ENCODE measurements around the gene ZFP1.

ZFP1 gene

DNA sequence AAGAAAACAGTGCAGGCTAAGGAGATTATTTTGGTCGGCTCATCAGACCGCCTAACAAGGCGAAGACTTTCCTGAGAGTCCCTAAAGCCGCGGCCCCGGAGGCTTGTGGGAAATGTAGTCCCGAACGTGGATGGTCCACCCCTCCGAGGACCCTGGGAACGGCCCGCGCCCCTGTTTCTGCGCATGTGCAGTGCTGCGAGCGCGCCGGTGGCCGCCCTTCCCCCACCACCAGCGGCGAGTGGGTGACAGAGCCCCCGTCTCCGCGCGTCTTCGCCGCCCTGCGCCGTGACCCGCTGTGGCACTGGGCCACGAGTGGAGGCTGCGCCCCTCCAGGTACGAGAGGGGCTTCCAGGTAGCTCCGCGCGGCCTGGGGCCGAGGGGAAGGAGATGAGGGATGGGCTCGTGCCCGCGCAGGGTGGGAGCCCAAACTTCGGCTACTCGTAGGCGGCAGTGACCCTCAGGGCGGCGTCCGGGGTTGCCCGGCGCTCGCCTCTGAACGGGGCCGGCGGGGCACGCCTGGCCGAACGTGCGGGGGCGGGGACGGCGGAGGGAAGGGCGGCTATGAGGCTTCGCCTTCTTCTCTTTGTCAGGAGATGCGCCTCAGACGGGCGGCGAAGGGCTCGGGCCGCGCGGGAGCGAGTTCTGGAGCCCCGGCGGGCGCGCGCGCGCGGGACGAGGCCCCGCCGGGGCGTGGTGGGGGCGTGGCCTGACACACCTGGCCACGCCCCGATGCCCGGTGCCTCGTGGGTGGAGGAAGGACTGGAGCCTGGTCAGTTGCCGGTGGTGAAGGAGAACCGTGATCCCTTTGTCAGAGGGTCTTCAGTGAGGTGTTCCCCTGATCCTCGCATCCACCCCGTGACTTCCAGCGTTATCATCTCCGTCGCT lies at the start of gene ZFP1:
ZFP1 (plus strand) TSS at position 214 of the 885 bp plus-strand sequence. CDS start 4,428 bp downstream, outside the sequence.
- DNase-seq (ENCODE audit: low spot score): peak; percentile 87

DNA sequence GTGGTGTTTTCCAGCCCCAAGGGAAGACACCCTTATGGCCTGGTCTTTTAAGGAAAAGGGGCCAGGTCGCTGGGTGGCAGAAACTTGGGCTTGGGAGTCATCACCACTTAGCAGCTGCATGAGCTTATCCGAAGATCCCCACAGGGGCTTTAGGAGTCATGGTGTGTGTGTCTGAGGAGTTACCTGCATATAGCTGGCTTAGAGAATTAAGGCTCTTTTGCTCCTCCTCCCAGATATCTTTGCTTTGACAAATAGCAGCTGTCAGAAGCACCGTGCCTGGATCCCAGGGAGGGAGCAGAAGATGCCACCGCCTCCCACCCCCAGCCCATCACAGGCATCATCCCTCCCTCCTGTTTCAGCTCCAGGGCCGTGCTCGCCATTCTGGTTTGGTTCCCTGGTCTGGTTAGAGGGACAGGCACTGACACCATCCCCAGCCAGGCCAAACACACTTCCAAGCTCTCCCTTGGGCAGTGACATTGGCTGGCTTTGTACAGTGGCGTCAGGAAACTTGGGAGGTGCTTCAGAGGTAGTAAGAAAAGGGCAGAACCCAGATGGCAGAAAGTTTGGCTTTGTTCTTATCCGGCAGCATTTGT lies 49.2 kb upstream of the ZFP1 start:
- DNase-seq (ENCODE audit: low spot score): no peak

DNA sequence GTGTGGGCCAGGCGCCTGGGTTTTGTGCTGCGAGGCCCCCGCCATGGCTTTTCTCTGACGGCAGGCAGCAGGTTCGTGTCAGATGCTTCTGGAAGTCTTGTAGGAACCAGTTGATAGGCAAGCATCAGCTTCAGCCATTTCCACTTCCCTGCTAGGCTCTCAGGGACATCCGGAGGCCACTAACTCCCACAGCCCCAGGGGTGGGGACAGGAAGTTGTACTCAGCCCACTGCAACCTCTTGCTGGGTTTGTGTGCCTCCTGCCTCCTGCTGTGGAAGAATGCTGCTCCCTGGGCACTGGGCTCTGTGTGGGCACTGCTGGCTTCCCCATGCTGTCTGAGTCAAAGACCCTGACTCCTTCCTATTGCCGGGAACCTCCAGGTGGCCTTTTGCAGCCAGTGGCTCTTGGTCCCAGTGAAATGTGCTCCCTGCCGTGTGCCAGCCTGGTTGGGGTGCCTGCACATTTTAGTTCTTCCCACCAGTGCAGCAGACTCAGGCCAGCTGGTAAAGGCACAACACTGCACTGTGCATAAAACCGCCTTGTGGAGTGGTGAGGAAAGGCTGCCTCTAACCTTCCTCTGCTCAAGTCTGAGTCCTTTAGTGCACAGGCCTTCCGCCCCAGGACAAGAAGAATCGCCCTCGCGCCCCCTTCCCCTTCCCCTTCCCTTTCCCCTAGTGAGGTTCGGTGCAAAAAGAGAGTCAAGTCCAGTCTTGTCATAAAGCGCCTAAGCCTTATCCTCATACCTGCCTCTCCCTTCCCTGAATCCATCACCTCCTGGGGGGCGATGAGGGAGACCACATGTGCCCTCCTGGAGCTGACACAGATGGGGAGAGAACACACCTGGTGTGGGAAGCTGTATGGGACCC lies 48.4 kb upstream of the ZFP1 start:
- DNase-seq (ENCODE audit: low spot score): no peak

DNA sequence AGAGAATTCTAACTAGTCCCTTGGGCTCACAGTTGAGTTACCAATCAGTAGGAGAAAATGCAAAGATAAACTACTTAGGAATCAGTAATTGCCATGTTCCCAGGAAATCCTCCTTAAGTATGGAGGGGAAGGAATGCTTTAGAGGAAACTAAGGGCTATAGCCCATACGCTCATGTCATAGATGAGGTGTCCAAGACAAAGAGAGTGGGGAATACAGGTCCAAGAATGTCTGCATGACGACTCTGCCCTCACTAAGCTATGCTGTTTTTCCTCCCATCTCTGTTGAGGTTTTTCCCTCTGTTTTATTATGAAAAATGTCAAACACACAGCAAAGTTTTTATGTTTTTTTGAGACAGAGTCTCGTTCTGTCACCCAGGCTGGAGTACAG lies 47.7 kb upstream of the ZFP1 start:
- DNase-seq (ENCODE audit: low spot score): no peak

DNA sequence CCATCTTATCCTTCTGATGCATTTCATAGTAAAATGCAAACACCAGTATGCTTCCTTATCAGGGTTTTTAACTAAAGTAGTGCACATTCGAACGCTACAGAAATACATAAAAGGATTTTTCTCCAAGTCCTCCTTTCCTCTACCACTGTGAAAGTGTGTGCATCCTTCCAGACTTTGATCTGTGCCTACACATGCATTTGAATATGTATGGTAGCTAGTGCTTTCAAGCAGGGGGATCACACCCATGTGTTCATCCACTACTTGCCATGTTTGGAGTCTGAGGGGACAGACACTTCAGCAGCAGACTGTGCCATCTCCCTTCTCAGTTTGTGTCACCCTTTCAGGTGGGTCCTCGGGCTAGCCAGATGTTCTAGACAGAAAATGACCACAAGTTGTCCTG lies 46.7 kb upstream of the ZFP1 start:
- DNase-seq (ENCODE audit: low spot score): no peak

DNA sequence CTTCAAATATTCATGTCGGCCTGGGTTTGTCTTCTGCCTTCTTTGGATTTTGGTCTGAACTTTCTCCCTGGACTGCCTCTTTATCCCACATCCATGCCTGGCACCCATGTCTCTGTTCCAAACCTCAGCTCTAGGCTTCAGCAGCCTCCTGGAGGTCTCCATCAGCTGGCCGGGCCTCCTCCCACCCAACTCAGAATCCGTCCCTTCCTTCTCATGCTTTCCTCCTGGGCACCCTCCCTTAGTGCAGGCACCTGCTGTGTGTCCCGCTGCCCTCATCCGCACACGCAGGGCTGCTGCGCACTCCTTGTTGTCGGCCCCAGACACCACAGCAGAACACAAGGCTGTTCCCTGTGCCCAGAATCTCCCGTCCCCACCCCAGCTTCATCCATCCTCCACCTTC lies 45.7 kb upstream of the ZFP1 start:
- no peak for DNase-seq (ENCODE audit: low spot score)

DNA sequence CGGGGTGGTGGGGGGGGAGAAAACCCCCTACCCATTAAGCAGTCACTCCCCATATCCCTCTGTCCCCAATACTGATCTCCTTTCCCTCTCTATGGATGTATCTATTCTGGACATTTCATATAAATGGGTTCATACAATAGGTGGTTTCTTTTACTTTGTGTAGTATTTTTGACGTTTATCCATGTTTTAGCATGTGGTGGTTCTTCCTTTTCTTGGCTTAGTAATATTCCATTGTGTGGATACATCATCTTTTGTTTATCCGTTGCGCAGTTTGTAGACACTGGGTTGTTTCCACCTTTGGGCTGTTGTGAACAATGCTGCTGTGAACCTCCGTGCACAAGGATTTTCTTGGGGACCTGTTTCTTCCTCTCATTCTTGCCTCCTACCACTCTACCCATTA lies 44.3 kb upstream of the ZFP1 start:
- no peak for DNase-seq (ENCODE audit: low spot score)

DNA sequence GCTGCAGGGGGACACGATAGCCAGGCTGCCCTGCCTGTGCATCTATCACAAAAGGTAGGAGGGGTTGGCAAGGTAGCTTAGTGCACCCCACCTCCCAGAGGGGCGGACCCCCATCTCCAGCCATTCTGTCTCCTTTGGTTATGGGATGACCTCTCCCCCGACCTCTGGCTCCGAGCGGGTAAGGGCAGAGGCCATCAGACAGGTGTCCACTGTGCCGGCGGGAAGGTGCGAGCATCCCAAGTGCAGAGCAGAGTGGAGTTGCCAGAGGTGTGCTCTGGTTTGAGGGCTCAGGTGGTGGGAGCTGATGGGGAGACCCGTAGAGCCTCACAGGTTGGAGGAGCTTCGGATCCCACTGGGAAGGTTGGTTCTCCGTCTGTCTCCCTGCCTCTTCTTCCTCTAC lies 43.5 kb upstream of the ZFP1 start:
- DNase-seq (ENCODE audit: low spot score): no peak

DNA sequence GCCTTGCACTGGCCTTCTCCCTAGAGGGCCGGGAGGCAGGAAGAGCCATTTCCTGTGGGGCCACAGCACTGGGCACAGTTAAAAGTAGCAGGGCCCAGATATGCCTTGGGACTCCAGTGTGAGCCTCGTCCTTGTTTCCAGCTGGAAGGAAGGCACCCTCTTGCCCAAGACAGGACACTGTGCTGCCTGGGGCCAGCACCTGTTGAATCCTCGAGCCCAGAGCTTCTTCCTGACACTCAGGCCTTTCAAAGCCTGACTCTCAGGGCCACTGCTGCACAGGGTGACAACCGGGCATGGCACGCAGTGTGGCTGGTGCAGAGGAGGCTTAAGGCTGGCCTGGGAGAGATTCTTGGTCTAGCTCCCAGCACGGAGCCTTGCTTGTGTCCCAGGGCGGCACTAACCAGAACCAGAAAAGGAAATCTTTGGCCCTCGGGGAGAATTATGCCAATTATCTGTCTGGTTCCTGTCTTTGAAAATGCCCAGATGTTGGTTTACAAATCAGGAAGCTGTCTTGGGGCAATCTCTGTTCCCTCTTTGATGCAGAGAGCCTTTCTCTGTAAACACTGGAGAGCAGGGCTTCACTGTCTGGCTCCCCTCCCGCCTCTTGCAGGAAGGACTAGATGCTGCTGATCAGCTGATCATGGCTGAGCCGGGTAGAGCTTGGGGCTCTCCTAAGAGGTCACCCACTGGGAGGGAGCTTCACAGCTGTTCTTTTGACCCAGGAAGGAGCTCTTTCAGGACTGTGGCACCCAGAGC lies 42.8 kb upstream of the ZFP1 start:
- no peak for DNase-seq (ENCODE audit: low spot score)

DNA sequence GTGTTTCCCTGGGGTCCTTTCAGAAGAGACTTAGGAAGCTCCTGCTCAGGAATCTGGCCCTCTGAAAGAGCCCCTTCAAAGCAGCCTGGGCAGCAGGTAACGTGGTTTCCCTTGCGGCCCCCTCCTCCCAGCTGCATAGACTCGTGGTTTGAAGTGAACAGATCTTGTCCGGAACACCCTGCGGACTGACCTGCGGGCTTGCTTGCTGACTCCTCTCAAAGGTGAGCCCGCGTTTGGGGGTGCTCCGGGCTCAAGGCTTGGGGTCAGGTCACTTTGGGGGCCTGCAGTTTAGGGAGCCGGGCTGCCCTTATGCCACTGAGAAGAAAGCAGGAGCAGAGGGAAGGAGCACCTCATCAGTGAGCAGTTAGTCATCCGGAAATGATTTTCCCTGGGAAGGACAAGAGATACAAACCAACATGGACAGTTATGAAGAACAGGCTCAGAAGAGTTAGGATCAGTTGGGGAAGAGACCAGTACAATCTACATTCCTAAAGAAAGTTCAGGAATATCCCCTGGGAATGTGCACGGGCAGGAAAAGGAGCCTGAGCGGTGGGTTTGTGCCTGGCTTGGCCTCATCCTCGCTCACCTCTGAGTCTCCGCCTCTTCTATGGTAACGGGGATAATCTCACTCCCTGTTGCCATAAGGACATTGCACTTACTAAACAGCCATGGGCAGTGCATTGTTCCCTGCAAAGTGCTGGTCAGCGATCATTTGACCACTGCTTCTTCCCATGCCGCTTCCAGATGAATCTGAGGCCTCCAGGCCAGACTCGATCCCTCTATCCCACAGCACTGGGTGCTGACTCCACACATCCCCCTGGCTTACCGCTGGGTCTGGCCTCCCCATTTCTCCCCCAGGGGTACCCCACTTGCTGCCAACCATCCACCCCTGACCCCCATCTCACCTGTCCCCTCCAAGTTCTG lies 41.7 kb upstream of the ZFP1 start:
- DNase-seq (ENCODE audit: low spot score): no peak

DNA sequence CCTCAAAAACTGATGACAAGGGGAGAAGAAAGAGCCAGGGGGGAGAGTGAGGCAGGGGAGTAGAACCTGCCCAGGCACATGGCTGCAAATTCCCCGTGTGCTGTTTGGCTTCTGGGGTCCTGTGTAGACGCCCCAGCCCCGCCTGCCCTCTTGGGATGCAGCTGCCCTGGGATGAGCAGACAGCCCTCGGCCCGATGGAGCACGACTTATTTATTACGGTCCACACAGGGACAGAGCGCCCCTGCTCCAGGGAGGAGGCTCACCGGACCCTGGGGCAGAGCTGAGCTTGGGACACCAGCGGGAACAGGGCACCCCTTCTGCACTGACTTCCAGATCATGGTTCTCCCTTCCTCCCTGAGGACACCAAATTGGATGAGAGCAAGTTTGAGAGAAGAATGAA lies 40.8 kb upstream of the ZFP1 start:
- no peak for DNase-seq (ENCODE audit: low spot score)

DNA sequence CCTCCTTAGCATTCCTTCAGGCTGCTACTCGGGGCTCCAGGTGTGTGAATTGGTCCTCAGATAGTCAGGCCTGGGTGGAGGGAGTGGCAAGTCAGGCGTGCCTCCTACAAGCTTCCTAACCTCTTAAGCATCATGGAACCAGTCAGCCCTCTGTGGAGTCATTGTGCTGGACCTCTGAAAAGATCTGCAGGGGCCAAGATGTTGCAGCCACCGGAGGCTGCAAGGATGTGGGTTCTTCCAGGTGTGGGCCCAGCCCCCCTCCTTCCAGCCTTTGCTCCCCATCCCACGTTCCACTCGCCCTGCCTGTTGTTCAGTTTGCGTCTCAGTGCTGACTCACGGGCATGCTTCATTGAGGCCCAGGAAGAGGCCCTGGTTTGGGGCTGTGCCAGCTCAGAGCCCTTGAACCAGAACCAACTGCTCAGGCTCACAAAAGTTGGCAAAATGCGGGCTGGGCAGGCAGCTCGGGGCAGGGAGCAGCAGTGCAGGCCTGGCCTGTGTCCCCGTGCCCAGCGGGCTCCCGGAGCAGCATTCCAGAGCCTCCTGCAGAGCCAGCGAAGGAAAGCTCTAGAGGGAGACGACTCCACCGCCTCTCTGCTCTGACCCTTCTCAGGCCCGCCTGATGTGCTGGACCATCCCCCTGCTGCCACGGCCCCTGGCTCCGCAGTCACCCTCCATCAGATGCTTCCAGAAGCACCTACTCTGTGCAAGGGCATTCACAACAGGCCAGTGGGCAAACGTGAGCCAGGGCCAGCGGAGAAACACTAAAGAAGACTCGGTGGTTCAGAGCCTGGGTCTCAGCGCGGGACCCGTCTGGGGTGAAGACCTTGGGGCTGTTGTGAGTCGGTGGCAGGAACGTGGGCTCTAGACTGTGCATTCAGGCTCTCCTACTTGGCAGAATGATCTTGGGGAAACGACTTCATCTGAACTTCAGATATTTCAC lies 39.3 kb upstream of the ZFP1 start:
- peak; percentile 89 for DNase-seq (ENCODE audit: low spot score)

DNA sequence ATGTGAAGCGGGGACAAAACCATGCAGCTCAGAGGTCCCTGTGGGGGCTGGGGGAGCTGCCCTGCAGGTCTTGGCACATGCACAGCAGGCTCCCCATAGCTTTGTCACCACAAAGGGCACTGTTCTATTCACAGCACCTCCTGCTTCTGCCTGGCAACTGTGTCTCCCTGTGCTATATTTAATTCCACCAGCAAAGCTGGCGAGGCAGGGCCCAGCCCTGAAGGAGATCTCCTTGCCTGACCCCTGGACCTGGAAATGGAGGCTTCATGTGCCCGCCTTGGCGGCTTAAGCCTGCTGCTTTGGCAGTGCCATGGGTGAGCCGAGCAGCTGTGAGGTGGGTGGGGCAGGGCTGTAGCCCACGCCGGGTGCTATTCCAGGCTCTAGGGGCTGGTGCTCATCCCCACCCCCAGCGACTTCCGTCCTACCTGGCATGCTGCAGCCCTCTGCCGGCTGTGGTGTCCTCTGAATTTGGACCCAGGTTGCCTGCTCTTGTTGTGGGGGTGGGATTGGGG lies 38.5 kb upstream of the ZFP1 start:
- DNase-seq (ENCODE audit: low spot score): no peak

DNA sequence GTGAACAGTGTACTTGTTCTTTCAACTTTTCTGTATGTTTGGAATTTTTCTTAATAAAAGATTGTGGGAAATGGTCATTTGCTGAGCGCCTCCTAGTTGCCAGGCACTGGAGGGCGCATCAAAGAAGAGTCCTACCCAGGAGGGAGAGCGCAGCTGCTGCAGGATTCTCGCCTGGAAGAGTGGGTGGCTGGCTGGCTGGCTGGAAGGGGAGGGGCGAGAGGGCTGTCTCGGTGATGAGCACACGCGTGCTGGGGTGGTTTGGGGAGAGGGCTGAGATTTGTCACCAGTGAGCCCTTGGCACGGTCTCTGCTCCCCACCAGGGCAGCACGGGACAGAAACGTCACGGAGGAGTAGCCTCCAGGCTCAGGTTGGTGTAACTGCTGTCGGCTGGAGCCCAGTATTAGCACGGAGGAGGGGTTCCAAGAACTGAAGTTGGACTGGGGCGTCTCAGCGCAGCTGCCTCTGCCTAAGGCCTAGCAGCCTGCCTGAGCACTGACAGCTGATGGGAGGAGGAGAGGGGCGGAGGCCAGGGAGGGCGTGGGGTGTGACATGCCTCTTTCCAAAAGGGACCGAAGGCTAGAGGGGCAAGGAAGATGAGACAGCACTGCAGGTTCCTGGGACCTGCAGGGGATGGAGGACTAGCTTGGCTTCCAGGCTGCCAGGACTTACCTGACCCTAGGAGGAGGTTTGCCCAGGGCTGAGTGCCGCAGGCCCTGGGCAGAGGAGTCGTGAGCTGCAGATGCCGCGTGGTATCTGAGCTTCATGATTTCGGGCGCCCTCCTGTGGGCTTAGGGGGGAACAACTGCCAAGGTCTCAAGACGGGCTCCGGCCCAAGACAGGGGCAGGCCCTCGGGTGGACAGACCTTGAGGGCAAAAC lies 37.4 kb upstream of the ZFP1 start:
- DNase-seq (ENCODE audit: low spot score): peak; percentile 93

DNA sequence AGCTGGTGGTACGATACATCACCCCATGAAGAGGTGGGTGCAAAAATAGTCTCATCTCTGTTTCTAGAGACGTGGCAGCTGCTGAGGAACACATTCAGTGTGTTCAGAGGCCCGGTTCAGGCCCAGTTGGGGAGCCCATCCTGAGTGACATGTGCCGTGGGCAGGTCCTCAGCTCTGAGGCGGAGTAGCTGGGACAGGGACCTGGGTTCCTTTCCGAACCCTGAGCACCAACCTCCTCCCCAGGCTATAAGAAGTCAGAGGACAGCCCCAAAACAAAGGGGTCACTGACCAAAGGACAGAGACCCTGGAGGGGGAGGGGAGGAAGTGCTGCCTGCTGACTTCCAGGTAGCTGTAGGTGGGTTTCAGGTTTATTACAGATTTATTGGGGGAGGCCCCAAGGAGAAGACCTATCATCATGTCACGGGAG lies 36.8 kb upstream of the ZFP1 start:
- no peak for DNase-seq (ENCODE audit: low spot score)

DNA sequence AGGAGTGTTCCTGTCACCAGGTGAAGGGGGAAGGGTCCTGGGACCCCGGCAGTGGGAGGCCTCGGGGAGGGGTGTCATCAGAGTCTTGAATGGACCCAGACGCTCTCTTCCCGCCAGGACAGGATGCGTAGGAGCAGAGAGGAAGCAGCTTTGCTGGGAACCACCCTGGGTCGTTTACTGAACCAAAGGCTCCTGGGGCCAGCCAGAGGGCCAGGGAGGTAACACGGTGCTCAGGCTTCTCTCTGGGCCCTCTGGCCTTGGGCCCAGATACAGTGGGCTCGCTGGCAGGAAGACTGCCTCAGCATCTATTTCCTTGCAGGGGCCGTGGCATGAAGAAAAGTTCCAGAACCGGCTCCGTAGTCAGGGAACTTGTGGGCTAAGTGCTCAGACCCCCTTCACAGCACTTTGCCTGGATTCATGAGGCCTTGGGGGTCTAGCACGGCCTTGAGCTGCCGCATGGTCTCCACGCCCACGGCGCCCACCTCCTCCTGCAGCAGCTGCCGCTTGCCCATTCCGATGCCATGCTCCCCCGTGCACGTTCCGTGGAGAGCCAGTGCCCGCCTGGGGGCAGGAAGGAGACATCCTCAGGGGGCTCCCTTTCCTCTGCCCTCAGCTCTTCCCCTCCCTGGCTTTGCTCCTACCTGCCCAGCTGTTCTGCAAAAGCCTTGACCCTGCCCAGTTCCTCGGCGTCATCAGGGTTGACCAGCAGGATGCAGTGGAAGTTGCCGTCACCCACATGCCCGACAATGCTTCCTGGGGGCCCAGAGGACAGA lies 36.2 kb upstream of the ZFP1 start:
- DNase-seq (ENCODE audit: low spot score): no peak

DNA sequence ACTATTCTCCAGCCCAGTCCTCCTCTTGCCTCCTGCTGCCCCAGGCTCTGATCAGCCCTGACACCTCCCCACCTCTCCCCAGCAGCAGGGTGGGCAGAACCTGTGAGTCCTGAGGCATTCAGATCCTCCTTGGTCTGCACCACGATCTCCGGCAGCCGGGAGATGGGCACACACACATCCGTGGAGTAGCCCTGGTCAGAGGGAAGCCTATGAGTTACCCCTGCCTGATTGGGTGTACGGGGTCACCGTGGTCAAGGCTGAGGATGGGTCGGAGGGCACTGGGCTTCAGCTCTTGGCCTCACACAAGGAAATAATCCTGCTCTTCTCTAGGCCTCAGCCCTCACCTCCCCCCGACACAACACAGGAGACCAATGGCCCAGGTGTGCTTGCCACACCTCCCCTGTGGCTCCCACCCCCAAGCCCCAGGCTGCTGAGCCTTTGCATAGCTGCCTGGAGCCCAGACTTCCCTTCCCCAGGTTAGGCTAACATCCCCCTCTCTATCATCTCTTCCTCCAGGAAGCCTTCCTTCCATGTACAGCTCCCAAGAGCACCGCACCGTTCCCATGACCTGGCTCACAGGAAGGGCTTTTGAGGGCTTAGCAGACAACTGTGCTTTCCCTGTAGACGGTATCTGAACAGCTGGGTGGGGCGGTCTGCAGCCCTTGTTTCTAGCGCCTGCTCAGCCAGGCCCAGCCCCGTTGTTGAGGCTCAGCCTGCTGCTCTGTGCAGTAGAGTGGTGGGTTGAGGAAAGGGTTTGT lies 35.4 kb upstream of the ZFP1 start:
- no peak for DNase-seq (ENCODE audit: low spot score)
